AG04449 (cell line): Measurements from ENCODE around the gene CHMP6.

Experiments used
- CTCF ChIA-PET: fragments of 350-600 bp; formaldehyde crosslinking; extraction: SDS; loops from one replicate; lab custom pipeline; 2021; ENCODE audit warnings: antibody characterized with exemption; lab: Yijun Ruan, JAX
- POLR2A ChIA-PET: fragments of 400-600, 350-600 bp; formaldehyde crosslinking; extraction: SDS; loops from one replicate; lab custom pipeline; 2020; ENCODE audit warnings: antibody characterized with exemption, inconsistent platforms; lab: Yijun Ruan, JAX
- DNase-seq: peaks from one replicate; pipeline ENCODE4 v3.0.0-alpha.2; 2010; ENCODE audit warnings: low read depth, low spot score
- H3K4me3 ChIP-seq: 2 replicates; pipeline ENCODE4 v1.5.1; 2011; ENCODE audit warnings: low read depth, mild to moderate bottlenecking, control low read depth, low read length
- CTCF ChIP-seq: IDR thresholded peaks from one replicate; pipeline ENCODE4 v1.5.1; 2011; ENCODE audit warnings: mild to moderate bottlenecking, moderate library complexity, low read length, control low read depth, inconsistent platforms; ENCODE audit not compliant: insufficient read depth; ENCODE audit errors: missing control alignments

The CHMP6 gene

GRCh38 chr17:80961541-80962330 is 29.9 kb upstream of the CHMP6 start:
- ChIA-PET CTCF (no interaction called here), POLR2A (no interaction called here)
- TF ChIP-seq CTCF, result no peak
- no peak for DNase-seq
- H3K4me3 ChIP-seq, result no peak overlapping the region

GRCh38 chr17:80962356-80963329 is 29.0 kb upstream of the CHMP6 start:
- H3K4me3 ChIP-seq, result no peak overlapping the region
- ChIA-PET POLR2A (no interaction called here), CTCF (no interaction called here)
- TF ChIP-seq CTCF, result no peak
- no peak for DNase-seq

GRCh38 chr17:80963812-80964543 is 27.7 kb upstream of the CHMP6 start:
- CTCF ChIA-PET, result interaction anchor here (1.0 kb wide), 1 partner anchor 11 kb away, joined by 3 read pairs; no protein-coding TSS in a partner anchor

GRCh38 chr17:80964544-80964856 is 27.1 kb upstream of the CHMP6 start:
- TF ChIP-seq CTCF, result no peak
- ChIA-PET CTCF (no interaction called here), POLR2A (no interaction called here)
- DNase-seq, result no peak
- no peak overlapping the region for H3K4me3 ChIP-seq

More at GRCh38 chr17:80963812-80964543, 27.7 kb upstream of the CHMP6 start:
- TF ChIP-seq CTCF, result no peak
- DNase-seq, result no peak
- no peak overlapping the region for H3K4me3 ChIP-seq
- POLR2A ChIA-PET, result no interaction called here

GRCh38 chr17:80964859-80965580 is 26.6 kb upstream of the CHMP6 start:
- no peak for TF ChIP-seq CTCF
- DNase-seq, result no peak
- no peak overlapping the region for H3K4me3 ChIP-seq
- POLR2A ChIA-PET, result no interaction called here
- CTCF ChIA-PET, result no interaction called here
